Right lobe of liver (tissue), 6 donors: ENCODE measurements around the gene PCSK6. TPM values are rescaled to one million over a fixed set of nuclear protein-coding genes. Genes with fewer than 3 reads are reported as not detected.

Experiments used
- ATAC-seq, 4 donors: fragments of 200-7000 bp; cut with Tn5 transposase; one replicate each; pipeline ENCODE4 v1.9.1; 2020; ENCODE audit warnings: mild to moderate bottlenecking in 4 of 4, moderate library complexity in 4 of 4
- DNase-seq, 3 donors: peaks; one replicate each; pipeline ENCODE4 v3.0.0-alpha.2; 2020
- H3K27ac ChIP-seq, 3 donors: fragments of 200-600 bp; one replicate each; pipeline ENCODE4 v1.8.0; 2022
- H3K27me3 ChIP-seq, 2 donors: fragments of 200-600 bp; one replicate each; pipeline ENCODE4 v1.8.0; 2022
- H3K36me3 ChIP-seq, 4 donors: fragments of 200-600 bp; sonication (generic) in 1 of 4; one replicate each; pipeline versions ENCODE4 v1.5.1 to v1.8.0; 2017 to 2022; ENCODE audit warnings: control low read depth in 1 of 4
- H3K4me1 ChIP-seq, 4 donors: fragments of 200-600 bp; sonication (generic) in 1 of 4; one replicate each; pipeline versions ENCODE4 v1.5.1 to v1.8.0; 2017 to 2022; ENCODE audit warnings: control low read depth in 1 of 4
- H3K4me3 ChIP-seq, 3 donors: fragments of 200-600 bp; one replicate each; pipeline ENCODE4 v1.8.0; 2022
- H3K9me3 ChIP-seq, 4 donors: fragments of 200-600 bp; sonication (generic) in 1 of 4; one replicate each; pipeline versions ENCODE4 v1.5.1 to v1.8.0; 2017 to 2022; ENCODE audit warnings: control low read depth in 1 of 4
- CTCF ChIP-seq, 4 donors: fragments of 200-600 bp in 3 of 4; fragments of 450-650 bp in 1 of 4; IDR thresholded peaks; one replicate each; pipeline versions ENCODE4 v1.5.1 to v1.8.0; 2016 to 2022; ENCODE audit warnings: antibody characterized with exemption in 4 of 4, mild to moderate bottlenecking in 2 of 4
- POLR2A ChIP-seq: fragments of 450-650 bp; IDR thresholded peaks from one replicate; pipeline ENCODE4 v1.6.1; 2017; ENCODE audit warnings: antibody characterized with exemption, mild to moderate bottlenecking
- WGBS: methylation state at CpG from one replicate; pipeline ENCODE4 v1.1.6; 2018; ENCODE audit warnings: low coverage, low lambda C conversion rate; ENCODE audit not compliant: insufficient coverage; ENCODE audit errors: missing lambda C conversion rate; 5-methylcytosine and 5-hydroxymethylcytosine counted together
- intact Hi-C, 2 donors: fragments of 100-400 bp; cut with DNase I; formaldehyde crosslinking; loops; one replicate each; pipeline versions ENCODE4 v1.11.2 to v1.14.1; 2022
- total RNA-seq, 6 experiments: library from RNA; depleted of rRNA in 2 of 6; stranded (reverse); fragments of >200 nt in 2 of 6; fragmentation: NEBNext Ultra II Directional in 3 of 6; extraction: Animal tissue kit (Norgen Biotek cat#: 25700) in 3 of 6; gene quantifications; one replicate each; pipeline versions ENCODE4 v1.1.0 to v1.2.4, GENCODE V29; 2016 to 2023
- donor health status: DM: no; HTN: yes; CAD: no.
- donor health status: DM: no; HTN: no; CAD: no.
- donor health status: DM: no; HTN: no; CAD: no.
- donor health status: DM: no; HTN: yes; CAD: no.
- donor health status: DM: no; HTN: yes; CAD: no.

PCSK6 gene
- total RNA-seq, 6 experiments from 2014 or later = 165 to 218 (median 207) TPM

GRCh38 chr15:101355678-101356464 lies 133.6 kb downstream of the PCSK6 start:
- TF ChIP-seq POLR2A = no peak
- no peak for TF ChIP-seq CTCF (IDR thresholded peaks at IDR 0.05)
- intact Hi-C loops = loop anchor here in 1 of 2 donors (2.0 kb wide), 1 partner anchor 47 kb away; no protein-coding TSS in a partner anchor
- ATAC-seq = no peak
- Histone ChIP-seq H3K36me3 (peaks cover 0 to 46% (median 25%) of the 10 kb centered on the region in 4 donors), H3K4me3 (no peak overlapping the region), H3K27ac (no peak overlapping the region), H3K9me3 (no peaks in the 10 kb centered on the region), H3K27me3 (no peaks in the 10 kb centered on the region), H3K4me1 (peaks cover 0 to 6% (median 0%) of the 10 kb centered on the region in 4 donors)
- DNase-seq = no peak
- WGBS = 78% methylated on average over 3 of the region's 23 CpGs

- WGBS = 81% methylated on average over 4 of the region's 5 CpGs
- no peak for TF ChIP-seq POLR2A
- no peak for TF ChIP-seq CTCF (IDR thresholded peaks at IDR 0.05)
These were observed 134.4 kb downstream of the PCSK6 start for GRCh38 chr15:101354891-101355623.

GRCh38 chr15:101353240-101353639 lies 136.3 kb downstream of the PCSK6 start:
- no peak for TF ChIP-seq POLR2A
- TF ChIP-seq CTCF (IDR thresholded peaks at IDR 0.05) = no peak
- Histone ChIP-seq H3K36me3 (peaks cover 0 to 45% (median 18%) of the 10 kb centered on the region in 4 donors), H3K9me3 (no peaks in the 10 kb centered on the region), H3K4me1 (peaks cover 0 to 21% (median 0%) of the 10 kb centered on the region in 4 donors), H3K27me3 (no peaks in the 10 kb centered on the region), H3K27ac (no peak overlapping the region), H3K4me3 (no peak overlapping the region)
- intact Hi-C loops = no loop called here
- ATAC-seq (no peak), DNase-seq (no peak)
- 67% methylated on average over 1 of the region's 7 CpGs for WGBS

More at GRCh38 chr15:101354891-101355623, 134.4 kb downstream of the PCSK6 start:
- intact Hi-C loops = no loop called here
- Histone ChIP-seq H3K36me3 (peaks cover 0 to 46% (median 25%) of the 10 kb centered on the region in 4 donors), H3K4me1 (peaks cover 0 to 12% (median 0%) of the 10 kb centered on the region in 4 donors), H3K27me3 (no peaks in the 10 kb centered on the region), H3K27ac (no peak overlapping the region), H3K9me3 (no peaks in the 10 kb centered on the region), H3K4me3 (no peak overlapping the region)
- no peak for DNase-seq
- no peak for ATAC-seq

GRCh38 chr15:101351736-101352135 lies 137.8 kb downstream of the PCSK6 start:
- no peak overlapping the region for H3K4me3 ChIP-seq
- ATAC-seq (no peak), DNase-seq (no peak)
- H3K27me3 ChIP-seq = no peaks in the 10 kb centered on the region
- no peak for TF ChIP-seq POLR2A
- TF ChIP-seq CTCF (IDR thresholded peaks at IDR 0.05) = no peak
- intact Hi-C loops = no loop called here
- no peak overlapping the region for H3K27ac ChIP-seq
- peaks cover 0 to 33% (median 15%) of the 10 kb centered on the region in 4 donors for H3K36me3 ChIP-seq
- no peaks in the 10 kb centered on the region for H3K9me3 ChIP-seq
- WGBS = 85% methylated on average over 2 of the region's 2 CpGs
- peaks cover 0 to 26% (median 0%) of the 10 kb centered on the region in 4 donors for H3K4me1 ChIP-seq
